Esophagus squamous epithelium (tissue), 4 donors: Measurements from ENCODE around the gene SPTBN5.

ENCODE experiments used
- CTCF ChIP-seq, 6 experiments: fragments of 450-650 bp in 4 of 6; fragments of 200-600 bp in 2 of 6; sonication (generic) in 2 of 6; IDR thresholded peaks; one replicate each; pipeline ENCODE4 v1.5.1; 2016 to 2019; ENCODE audit warnings: antibody characterized with exemption in 6 of 6, mild to moderate bottlenecking in 4 of 6, moderate library complexity in 4 of 6
- POLR2A ChIP-seq, 4 donors: fragments of 450-650 bp; IDR thresholded peaks; one replicate each; pipeline ENCODE4 v1.6.1; 2017; ENCODE audit warnings: antibody characterized with exemption in 4 of 4, mild to moderate bottlenecking in 4 of 4, moderate library complexity in 3 of 4

- TF ChIP-seq POLR2A (IDR thresholded peaks at IDR 0.05): no peak
- TF ChIP-seq CTCF (IDR thresholded peaks at IDR 0.05): no peak
These were observed 42.3 kb upstream of the SPTBN5 start for GRCh38 chr15:41936155-41936554.
